Measurements from ENCODE around the gene MBP. TPM values are rescaled to one million over a fixed set of nuclear protein-coding genes. Genes with fewer than 3 reads are reported as not detected.

Gene MBP
- total RNA-seq, 3 donors from 2014 or later: 37.9 to 48.5 (median 47.4) TPM

DNA sequence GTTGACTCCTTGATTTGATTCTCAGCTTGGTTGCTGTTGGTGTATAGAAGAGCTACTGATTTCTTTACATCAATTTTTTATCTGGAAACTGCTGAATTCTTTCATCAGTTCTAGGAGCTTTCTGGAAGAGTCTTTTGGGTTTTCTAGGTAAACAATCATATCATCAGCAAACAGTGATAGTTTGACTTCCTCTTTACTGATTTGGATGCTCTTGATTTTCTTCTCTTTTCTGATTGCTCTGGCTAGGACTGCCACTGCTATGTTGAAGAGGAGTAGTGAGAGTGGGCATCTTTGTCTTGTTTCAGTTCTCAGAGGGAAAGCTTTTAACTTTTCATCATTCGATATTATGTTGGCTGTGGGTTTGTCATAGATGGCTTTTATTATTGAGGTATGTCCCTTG, 169.7 kb downstream of the MBP start:
- Histone ChIP-seq H3K9me3 (no peaks in the 10 kb centered on the region), H3K36me3 (ENCODE audit: low read depth) (no peaks in the 10 kb centered on the region), H3K4me3 (no peak overlapping the region), H3K4me1 (ENCODE audit: low read depth) (no peaks in the 10 kb centered on the region)
- ATAC-seq (no peak), DNase-seq (no peak)
- intact Hi-C loops (cut with DNase I, micrococcal nuclease): no loop called here
- no peak for TF ChIP-seq CTCF (IDR thresholded peaks at IDR 0.05)

DNA sequence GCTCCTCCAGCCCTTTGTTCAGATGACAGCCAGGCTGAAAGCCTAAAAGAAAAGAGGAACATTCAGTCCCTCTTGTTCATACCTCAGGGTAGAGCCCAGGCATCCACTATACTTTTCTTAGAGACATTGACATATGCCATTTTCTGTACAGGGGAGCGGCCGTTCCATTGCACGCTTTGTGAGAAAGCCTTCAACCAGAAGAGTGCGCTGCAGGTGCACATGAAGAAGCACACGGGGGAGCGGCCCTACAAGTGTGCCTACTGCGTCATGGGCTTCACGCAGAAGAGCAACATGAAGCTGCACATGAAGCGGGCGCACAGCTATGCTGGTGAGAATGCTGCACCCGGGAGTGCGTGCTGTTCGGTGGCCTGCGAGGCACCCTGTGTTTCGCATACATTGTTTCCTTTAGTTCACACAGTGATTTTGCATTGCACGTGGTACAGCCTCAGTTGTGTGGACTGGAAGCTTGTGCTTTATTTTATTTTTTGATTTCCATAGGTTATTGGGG, 172.0 kb downstream of the MBP start:
- H3K36me3 ChIP-seq (ENCODE audit: low read depth): no peaks in the 10 kb centered on the region
- no peak for TF ChIP-seq CTCF (IDR thresholded peaks at IDR 0.05)
- no peaks in the 10 kb centered on the region for H3K4me1 ChIP-seq (ENCODE audit: low read depth)
- no peaks in the 10 kb centered on the region for H3K9me3 ChIP-seq
- intact Hi-C loops (cut with DNase I, micrococcal nuclease): no loop called here
- ATAC-seq (no peak), DNase-seq (no peak)
- H3K4me3 ChIP-seq: no peak overlapping the region

DNA sequence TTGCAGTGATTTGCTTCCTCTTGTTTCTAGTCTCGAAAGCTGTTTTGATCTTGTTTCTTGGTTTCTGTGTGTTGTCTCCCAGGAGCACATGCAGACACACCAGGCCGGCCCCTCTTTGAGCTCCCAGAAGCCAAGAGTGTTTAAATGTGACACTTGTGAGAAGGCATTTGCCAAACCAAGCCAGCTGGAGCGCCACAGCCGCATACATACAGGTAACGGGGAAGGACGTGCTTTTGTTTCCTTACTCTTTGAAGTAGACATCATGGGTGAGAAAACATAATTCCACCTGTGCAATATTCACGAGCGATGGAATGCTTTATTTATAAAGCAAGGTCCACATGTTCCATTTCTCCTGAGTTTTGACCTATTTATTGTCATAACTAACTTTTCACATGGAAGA, 173.0 kb downstream of the MBP start:
- DNase-seq (no peak), ATAC-seq (no peak)
- no peaks in the 10 kb centered on the region for H3K36me3 ChIP-seq (ENCODE audit: low read depth)
- no peak for TF ChIP-seq CTCF (IDR thresholded peaks at IDR 0.05)
- no peaks in the 10 kb centered on the region for H3K9me3 ChIP-seq
- intact Hi-C loops (cut with DNase I, micrococcal nuclease): no loop called here
- H3K4me3 ChIP-seq: no peak overlapping the region
- no peaks in the 10 kb centered on the region for H3K4me1 ChIP-seq (ENCODE audit: low read depth)

DNA sequence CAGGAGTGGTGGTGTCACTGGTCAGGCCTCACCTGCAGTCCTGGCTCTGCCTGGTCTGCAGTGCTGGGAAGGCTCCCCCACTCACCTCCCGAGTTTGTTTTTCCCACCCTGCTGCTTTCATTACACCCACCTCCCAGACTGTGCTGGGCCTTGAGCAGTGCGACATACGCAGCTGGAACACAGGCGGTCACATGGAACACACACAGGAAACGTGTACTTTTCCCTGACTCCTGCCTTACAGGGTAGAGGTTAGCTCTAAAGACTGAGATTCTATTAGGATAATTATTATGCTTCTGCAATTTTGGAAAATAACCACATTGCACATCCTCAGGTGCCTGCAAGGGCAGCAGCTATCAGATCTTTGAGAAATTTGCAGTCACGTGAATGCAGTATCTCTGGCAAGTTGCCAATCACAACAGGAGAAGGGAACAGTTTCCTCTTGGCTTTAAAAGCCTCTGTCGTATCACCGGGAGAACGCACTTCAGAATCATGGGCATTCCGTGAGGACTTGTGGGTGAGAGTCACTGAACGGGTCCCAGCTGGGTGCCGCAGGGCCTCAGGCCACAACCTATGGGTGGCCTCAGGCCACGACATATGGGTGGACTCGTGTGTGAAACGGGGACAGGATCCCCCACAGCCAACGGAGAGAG, 173.8 kb downstream of the MBP start:
- intact Hi-C loops (cut with DNase I, micrococcal nuclease): no loop called here
- Histone ChIP-seq H3K4me1 (ENCODE audit: low read depth) (no peaks in the 10 kb centered on the region), H3K4me3 (no peak overlapping the region), H3K9me3 (no peaks in the 10 kb centered on the region), H3K36me3 (ENCODE audit: low read depth) (no peaks in the 10 kb centered on the region)
- TF ChIP-seq CTCF (IDR thresholded peaks at IDR 0.05): no peak
- DNase-seq: peak in 2 of 3 donors; percentile 45 to 63
- peak; percentile 62 for ATAC-seq

DNA sequence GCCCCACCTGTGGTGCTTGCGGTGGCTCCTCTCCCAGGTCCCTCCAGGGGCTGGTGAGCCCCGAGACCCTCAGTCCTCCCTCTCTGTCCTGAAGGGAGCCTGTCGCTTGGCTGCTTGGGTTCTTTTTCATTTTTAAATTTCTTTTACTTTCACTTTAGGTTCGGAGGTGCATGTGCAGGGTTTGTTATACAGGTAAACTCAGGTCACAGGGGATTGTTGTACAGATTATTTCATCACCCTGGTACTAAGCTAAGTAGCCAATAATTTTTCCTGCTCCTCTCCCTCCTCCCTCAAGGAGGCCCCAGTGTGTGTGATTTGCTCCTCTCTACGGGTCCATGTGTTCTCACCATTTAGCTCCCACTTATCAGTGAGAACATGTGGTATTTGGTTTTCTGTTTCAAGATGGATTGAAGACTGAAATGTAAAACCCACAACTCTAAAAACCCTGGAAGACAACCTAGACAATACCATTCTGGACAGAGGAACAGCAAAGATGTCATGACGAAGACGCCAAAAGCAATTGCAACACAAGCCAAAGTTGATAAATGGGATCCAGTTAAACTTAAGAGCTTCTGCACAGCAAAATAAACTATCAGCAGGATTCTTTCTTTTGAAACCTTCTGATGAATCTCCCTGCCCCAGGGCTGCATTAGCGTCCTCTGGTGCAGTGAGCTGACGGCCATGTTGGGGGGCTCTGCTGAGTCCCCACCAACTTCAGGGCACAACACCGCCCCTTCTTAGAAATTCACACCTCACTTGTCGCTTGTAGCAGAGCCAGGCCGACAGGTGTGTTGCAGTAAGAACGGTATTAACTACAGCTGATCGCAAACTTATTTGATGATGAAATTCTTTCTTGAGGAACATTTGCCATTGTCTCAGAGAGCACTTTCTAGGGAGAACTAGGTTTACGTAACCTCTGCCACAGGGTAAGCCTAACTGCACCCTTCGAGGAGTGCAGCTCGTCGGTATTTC, 174.9 kb downstream of the MBP start:
- Histone ChIP-seq H3K36me3 (ENCODE audit: low read depth) (no peaks in the 10 kb centered on the region), H3K4me3 (no peak overlapping the region), H3K4me1 (ENCODE audit: low read depth) (peaks cover 4% of the 10 kb centered on the region), H3K9me3 (no peaks in the 10 kb centered on the region)
- intact Hi-C loops (cut with DNase I, micrococcal nuclease): no loop called here
- TF ChIP-seq CTCF (IDR thresholded peaks at IDR 0.05): no peak
- ATAC-seq: no peak
- DNase-seq: no peak

Measured in mucosa of descending colon (tissue), 3 donors.